ENCODE results near the gene COL23A1.
A peak's percentile ranks its signal among the peaks of the same experiment; 100 is the strongest.

Gene COL23A1

GRCh38 chr5:178274781-178275537, 315.2 kb downstream of the COL23A1 start:
- Histone ChIP-seq H3K36me3 (ENCODE audit: control insufficient read depth in 2 of 2, insufficient read depth in 1 of 2, low read length in 2 of 2) (no peaks in the 10 kb centered on the region), H3K4me1 (ENCODE audit: control insufficient read depth, insufficient read depth, low read length) (no peaks in the 10 kb centered on the region), H3K27ac (ENCODE audit: extremely low read depth, low read depth, low read length) (no peak overlapping the region), H3K4me3 (ENCODE audit: low read depth, low read length) (no peak overlapping the region), H3K9me3 (ENCODE audit: control insufficient read depth, insufficient read depth, low read depth, low read length) (no peaks in the 10 kb centered on the region)
- CTCF ChIA-PET, result interaction anchor here (0.6 to 1.0 kb wide), 4 partner anchors 9 to 315 kb away, joined by 3 to 4 read pairs (median 4); partner anchors contain the start of gene COL23A1
- TF ChIP-seq BCL6B (tag by site-specific recombination; IDR thresholded peaks at IDR 0.05) (no peak), ZBTB20 (tag by site-specific recombination; IDR thresholded peaks at IDR 0.05) (no peak), ZNF398 (tag by site-specific recombination; IDR thresholded peaks at IDR 0.05) (no peak)
- POLR2A ChIA-PET, result no interaction called here

GRCh38 chr5:178273665-178274541, 316.3 kb downstream of the COL23A1 start:
- CTCF ChIA-PET, result interaction anchor here (1.1 to 1.2 kb wide), 2 partner anchors 10 to 39 kb away, joined by 3 to 4 read pairs; no protein-coding TSS in a partner anchor
- TF ChIP-seq ZNF223 (tag by site-specific recombination; IDR thresholded peaks at IDR 0.05), result no peak
- TF ChIP-seq PRDM10 (tag by site-specific recombination; IDR thresholded peaks at IDR 0.05), result 0 out of 2 replicates have a peak, but pooled peaks have one; percentile 16
- no peak for TF ChIP-seq ZNF138 (tag by site-specific recombination; IDR thresholded peaks at IDR 0.05; ENCODE audit: borderline replicate concordance)
- TF ChIP-seq KLF8 (tag by site-specific recombination; IDR thresholded peaks at IDR 0.05), result no peak
- no peak for TF ChIP-seq ZNF473 (tag by site-specific recombination; IDR thresholded peaks at IDR 0.05)
- no peak for TF ChIP-seq ZNF555 (tag by site-specific recombination; conservative IDR thresholded peaks at IDR 0.05)
- peak; percentile 21; the same call in 1 of the 2 replicates for TF ChIP-seq KLF9 (tag by site-specific recombination; IDR thresholded peaks at IDR 0.05; ENCODE audit: low read depth)
- TF ChIP-seq REST (tag by site-specific recombination; IDR thresholded peaks at IDR 0.05), result peak; percentile 26; the same call in 1 of the 2 replicates
- no peak for TF ChIP-seq ZBTB44 (tag by site-specific recombination; IDR thresholded peaks at IDR 0.05)
- no peak overlapping the region for H3K27ac ChIP-seq (ENCODE audit: extremely low read depth, low read depth, low read length)

More at GRCh38 chr5:178273665-178274541, 316.3 kb downstream of the COL23A1 start:
- POLR2A ChIA-PET, result no interaction called here
- no peaks in the 10 kb centered on the region for H3K4me1 ChIP-seq (ENCODE audit: control insufficient read depth, insufficient read depth, low read length)
- H3K9me3 ChIP-seq (ENCODE audit: control insufficient read depth, insufficient read depth, low read depth, low read length), result no peaks in the 10 kb centered on the region
- H3K4me3 ChIP-seq (ENCODE audit: low read depth, low read length), result no peak overlapping the region
- H3K36me3 ChIP-seq (ENCODE audit: control insufficient read depth in 2 of 2, insufficient read depth in 1 of 2, low read length in 2 of 2), result no peaks in the 10 kb centered on the region

Measured in HEK293 (cell line).